Activated CD4-positive, CD25-positive, alpha-beta regulatory T cell (primary cell): ENCODE data around the gene CCDC71.

Experiments used
- DNase-seq, 4 experiments: peaks; one replicate each; lab custom pipeline; 2025; lab: John Stamatoyannopoulos, UW

The CCDC71 gene

DNA sequence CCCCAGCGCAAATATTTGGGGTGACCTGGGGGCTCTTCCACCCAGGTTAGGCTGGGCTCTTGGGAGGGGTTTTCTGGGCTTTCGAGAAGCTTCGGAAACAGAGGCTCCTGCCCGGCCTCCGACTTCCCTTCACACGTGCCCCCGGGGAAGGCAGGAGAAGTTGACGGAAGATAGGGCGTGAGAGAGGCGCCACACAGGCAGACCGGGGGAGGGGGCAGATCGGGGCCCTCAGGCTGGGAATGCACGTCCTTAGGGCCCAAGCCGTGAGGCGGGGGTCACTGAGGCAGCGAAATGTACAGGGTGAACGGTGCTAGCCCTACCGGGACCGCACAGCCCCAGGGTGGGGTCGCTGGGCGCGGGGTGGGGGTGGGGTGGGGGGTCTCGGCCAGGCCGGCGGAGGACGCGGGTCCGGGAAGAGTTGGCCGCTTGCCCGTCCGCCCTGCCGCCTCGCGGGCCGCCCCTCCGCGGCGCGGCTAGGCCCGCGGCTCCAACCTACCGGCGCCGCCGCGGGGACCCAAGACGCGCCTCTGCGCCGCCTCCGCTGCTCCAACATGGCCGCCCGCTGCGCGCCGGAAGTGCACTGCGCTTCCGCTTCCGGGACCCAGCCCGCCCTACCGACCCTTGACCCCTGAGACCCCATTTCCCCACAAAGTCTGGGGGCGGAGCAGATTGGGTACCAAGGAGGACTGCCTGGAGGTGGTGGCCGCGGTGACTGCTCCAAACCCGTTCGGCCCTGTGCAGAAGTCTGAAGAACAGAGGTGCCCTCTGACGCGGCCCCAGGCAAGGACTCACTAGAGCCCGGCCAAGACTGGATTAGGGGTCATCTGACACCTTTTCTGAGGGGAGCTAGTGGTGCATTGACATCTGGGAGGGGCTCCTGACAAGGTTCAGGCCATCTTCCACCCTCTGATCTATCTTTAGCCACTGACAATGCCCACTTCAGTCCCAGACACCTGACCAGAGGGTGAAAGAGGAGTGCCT, at the start of gene CCDC71:
CCDC71 (minus strand) TSS at position 561 of the 981 bp plus-strand sequence. CDS start 2,123 bp downstream, outside the sequence.
- DNase-seq = peak; percentile 54 to 61 (median 58)

DNA sequence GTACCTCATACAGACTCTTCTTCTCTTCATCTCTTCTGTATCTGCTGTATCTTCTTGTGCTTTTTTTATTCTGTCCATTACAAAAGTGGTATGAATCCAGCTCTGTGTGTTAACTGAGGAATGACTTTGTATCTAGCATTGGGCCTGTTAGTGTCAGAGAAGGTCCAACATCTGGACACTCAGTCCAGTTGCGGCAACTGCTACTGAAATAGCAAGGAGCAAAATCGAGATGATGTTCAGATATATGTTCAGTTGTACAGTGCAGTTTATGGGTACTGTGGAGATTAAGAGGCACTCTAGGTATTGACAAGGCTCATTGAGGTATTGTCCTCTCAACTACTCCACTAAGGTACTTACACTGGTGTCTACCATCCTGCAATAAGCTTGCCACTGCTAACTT, 47.9 kb upstream of the CCDC71 start:
- DNase-seq = no peak

DNA sequence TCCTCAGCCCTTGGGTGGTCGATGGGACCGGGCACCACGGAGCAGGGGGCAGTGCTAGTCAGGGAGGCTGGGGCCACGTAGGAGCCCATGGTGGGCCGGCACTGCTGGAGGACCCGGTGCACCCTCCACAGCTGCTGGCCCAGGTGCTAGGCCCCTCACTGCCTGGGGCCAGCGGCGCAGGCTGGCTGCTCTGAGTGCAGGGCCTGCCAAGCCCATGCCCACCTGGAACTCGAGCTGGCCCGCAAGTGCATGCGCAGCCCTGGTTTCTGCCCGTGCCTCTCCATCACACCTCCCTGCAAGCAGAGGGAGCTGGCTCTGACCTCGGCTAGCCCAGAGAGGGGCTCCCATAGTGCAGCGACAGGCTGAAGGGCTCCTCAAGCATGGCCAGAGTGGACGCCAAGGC, 47.4 kb upstream of the CCDC71 start:
- DNase-seq = no peak

DNA sequence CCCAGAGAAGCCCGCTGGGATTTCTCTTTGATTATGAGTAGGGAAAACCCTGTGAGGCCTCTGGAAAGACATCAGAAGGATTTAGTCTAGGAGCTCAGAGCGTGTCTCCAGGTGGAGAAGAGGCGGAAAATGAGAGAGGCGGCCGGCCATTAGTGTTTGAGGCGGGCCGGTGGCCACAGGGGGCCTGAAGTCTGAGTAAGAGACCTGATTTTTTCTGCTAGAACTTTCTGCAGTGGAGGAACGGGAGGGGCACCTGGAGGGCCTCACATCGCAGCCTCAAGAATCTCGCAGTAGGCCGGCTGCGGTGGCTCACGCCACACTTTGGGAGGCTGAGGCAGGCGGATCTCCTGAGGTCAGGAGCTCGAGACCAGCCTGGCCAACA, 33.8 kb upstream of the CCDC71 start:
- no peak for DNase-seq

DNA sequence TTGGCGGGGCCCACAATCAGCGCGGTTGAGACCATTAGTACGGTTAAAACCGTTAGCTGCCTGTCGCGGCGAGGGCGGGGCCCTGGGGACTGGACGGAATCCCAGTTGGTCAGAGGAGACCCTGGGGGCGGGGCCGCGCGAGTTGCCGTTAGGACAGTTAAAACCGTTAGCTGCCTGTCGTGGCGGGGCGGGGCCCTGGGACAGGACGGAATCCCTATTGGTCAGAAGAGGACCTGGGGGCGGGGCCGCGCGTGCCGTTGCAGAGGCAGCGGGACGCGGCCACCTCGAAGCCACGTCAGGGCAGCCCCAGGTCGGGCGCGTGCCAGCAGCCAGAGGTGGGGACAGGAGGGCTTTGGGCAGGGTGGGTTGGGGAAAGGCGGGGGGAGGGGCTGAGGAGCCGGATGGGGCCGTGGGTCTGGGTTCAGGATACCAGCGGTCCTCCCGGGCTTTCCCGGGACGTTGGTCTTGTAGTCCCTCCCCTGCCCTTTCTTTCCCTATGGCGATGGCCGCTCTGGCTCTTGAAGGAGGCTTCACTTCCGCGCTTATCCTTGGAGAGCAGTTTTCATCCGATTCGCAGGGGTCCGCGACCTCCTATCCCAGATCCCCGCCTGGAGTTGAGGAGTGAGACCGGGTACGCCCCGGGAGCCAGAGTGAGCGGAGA, 33.2 kb upstream of the CCDC71 start:
- DNase-seq = no peak

DNA sequence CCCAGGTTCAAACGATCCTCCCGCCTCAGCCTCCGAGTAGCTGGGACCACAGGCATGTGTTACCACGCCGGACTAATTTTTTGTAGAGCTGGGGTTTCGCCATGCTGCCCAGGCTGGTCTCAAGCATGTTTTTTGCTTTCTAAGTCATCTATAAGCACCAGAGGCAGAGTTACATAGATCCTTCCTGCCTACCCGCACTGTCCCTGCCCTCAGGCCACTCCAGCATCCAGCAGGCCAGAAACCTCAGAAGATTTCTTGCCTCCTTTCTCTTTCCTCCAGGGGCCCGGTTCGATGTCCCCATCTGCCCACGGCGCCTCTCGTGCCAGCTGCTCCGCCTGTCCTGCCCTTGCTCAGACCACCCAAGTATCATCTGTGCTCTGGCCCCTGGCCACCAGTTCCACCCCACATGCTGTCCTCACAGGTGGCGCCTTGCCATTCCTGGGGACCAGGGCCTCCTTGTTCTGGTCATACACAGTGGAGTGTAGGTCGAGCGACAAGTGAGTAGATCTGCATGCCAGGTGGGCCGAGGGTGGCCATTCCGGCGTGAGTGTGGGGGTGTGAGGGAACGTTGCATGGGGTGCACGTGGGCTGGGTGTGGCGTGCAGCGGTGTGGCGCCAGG, 32.6 kb upstream of the CCDC71 start:
- DNase-seq = no peak

DNA sequence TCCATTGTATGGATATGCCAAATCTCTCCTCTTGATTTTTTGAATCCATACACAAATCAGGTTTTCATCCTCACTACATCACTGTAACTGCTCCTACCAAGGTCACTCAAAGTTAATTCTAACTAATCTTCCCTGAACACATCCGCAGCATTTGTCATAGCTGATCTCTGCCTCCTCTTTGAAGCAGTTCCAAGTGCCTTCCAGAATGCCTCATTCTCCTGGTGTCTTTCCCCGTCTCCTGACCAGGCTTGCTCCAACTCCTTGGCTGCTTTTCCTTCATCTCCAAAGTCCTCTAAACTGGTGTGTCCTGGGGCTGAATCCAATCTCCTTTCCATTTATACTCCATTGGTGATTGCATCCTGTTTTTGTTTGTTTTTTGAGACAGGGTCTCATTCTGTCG, 32.0 kb upstream of the CCDC71 start:
- no peak for DNase-seq

DNA sequence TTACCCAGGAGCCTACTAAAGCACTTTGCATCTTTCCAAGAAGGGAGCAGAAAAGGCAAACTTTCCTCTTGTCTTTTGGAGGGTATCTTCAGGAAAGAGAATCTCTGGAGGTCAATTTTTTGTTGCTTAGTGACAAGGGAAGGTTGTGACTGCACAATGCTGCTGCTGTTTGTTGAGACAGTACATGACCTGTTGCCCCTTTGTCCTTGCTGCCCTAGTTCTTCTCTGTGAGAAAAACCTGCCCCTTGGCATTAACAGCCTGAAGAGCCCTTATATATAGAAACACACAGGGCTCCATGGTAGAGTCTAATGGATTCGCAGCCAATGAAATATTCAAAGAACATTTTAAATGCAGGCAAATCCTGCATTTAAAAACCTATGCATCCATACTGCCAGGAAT, 25.6 kb upstream of the CCDC71 start:
- no peak for DNase-seq

DNA sequence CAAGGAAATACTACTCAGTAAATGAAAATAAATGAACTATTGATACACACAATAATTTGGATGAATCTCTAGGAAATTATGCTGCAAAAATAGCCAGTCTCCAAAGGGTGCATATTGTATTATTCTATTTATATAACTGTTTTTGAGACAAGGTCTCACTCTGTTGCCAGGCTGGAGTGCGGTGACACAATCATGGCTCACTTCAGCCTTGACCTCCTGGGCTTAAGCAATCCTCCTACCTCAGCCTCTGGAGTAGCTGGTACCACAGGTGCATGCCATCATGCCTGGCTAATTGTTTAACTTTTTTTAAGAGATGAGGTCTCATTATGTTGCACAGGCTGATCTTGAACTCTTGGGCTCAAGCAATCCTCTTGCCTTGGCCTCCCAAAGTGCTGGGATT, 17.7 kb upstream of the CCDC71 start:
- DNase-seq = no peak

DNA sequence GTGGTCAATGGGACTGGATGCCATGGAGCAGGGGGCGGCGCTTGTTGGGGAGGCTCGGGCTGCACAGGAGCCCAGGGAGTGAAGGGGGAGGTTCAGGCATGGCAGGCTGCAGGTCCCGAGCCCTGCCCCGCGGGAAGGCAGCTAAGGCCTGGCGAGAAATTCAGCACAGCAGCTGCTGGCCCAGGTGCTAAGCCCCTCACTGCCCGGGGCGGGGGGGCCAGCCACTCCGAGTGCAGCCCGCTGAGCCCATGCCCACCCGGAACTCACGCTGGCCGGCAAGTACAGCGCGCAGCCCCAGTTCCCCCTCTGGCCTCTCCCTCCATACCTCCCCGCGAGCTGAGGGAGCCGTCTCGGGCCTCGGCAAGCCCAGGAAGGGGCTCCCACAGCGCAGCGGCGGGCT, 16.6 kb upstream of the CCDC71 start:
- DNase-seq = no peak

DNA sequence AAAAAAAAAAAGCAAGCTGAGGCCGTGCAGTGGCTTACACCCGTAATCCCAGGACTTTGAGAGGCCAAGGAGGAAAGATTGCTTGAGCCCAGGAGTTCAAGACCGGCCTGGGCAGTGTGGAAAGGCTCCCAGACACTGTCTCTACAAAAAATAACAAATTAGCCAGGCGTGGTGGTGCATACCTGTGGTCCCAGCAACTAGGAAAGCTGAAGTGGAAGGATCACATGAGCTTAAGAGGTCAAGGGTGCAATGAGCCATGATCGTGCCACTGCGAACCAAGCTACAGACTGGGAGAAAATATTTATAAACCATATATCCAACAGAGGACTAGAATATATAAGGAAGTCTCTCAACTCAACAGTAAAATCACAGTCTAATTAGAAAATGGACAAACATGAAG, 15.2 kb upstream of the CCDC71 start:
- DNase-seq = no peak

DNA sequence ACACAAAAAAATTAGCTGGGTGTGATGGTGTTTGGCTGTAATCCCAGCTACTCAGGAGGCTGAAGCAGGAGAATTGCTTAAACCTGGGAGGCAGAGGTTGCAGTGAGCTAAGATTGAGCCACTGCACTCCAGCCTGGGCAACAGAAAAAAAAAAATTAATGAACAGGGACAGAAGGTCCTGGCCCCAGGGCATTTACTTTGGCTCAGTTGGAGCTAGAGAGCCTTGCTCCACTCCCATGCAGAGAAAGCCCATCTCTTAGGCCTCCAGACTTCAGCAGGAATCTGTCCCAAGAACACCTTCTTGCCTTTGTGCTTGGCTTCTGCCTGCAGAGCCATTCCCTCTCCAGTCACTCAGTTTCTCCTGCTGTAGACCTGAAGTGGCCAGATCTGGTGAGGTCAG, 14.0 kb upstream of the CCDC71 start:
- no peak for DNase-seq

DNA sequence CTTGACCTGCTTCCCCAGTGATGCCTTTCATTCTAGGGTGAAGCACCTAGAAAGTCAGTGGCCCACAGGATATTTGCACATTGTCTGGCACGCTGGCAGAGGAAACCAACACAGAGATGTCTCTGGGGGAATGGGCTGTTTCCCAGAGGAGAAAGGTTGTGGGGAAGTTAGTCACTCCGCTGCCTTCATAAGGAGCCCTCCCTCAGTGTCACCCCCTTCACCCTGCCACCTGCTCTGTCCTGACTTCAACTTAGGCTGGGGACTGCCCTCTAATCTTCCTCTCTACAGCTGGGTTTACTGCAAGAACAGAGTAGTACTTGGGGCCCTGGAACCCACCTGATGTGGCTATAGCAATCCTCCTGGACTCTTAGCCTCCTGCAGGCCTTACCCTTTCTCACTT, 10.9 kb upstream of the CCDC71 start:
- DNase-seq = no peak

DNA sequence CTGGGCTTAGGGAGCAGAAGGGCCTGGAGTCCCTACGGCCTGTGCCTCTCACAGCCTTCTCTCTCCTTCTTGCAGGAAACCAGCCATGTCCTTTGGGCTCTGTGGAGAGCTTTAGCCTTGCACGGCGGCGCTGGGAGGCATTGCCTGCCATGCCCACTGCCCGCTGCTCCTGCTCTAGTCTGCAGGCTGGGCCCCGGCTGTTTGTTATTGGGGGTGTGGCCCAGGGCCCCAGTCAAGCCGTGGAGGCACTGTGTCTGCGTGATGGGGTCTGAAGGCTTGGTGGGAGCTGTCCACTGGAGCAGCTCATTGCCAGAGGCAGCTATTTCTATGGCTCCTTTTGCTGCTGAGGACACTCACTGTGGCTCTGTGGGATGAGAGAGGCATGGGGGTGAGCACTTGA, 9.4 kb upstream of the CCDC71 start:
- no peak for DNase-seq

DNA sequence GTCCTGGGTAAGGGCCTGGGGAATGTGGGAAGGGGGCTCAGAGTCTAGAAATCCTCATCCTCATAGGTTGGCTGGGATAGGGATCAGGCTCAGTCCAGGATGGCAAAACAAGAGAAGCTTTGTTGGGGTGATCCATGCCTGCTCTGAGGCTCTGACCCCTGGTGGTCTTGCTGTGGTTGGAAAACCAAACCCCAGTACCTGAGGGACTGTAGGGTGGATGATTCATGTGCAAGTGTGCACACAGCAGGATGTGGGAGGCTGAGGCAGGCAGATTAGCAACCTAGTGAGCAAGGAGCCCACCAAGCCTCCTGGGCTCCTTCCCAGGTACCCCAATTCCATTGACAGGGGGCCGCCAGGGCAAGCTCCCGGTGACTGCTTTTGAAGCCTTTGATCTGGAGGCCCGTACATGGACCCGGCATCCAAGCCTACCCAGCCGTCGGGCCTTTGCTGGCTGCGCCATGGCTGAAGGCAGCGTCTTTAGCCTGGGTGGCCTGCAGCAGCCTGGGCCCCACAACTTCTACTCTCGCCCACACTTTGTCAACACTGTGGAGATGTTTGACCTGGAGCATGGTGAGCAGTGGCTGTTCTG, 8.4 kb upstream of the CCDC71 start:
- DNase-seq = no peak

DNA sequence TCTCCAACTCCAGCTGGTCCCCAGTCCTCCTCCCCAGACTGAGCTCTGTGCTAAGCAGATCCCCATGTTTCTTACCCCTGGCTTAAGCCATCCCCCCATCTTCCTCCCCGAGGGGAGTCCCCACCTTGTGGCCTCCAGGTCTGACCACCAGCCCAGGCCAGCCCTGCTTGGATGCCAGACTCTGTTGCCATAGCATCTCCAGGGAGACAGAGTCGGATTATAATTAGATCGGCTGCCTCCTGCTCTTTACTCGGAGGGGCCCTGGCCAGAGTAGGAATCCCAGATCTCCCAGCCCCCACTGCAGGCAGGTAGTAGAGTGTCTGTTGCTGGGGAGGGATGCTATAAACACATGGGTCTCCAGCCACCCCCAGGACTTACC, 7.7 kb upstream of the CCDC71 start:
- no peak for DNase-seq

DNA sequence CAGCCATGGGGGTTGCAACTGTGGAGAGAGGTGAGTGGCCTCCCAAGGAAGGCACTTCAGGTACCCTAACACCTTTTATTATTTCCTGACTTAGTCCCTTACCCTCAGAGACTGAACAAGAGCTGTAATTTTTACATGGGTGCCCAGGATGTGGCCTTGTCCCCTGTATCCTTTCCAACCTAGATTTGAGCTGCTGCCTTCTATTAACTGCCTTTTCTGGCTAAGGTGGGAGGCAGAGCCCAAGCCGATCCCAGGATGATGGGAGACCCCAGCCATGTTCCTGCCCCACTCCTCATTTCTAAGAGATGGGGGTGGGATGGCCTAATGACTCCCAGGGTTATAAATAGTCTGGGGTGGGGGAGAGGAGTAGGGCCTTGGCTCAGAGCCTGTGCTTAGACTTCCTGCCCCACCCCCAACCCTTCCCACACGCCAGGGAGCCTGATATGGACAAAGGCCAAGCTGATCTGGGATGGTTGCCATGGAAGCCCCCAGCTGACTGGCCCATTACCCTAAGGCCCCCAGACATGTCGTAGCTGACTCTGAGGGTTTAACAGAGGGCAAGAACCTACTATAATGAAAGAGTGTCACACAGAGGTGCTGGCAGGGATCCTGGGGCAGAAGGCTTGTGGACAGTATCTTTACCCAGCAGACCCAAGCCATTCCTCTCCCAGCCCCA, 7.1 kb upstream of the CCDC71 start:
- DNase-seq = no peak

DNA sequence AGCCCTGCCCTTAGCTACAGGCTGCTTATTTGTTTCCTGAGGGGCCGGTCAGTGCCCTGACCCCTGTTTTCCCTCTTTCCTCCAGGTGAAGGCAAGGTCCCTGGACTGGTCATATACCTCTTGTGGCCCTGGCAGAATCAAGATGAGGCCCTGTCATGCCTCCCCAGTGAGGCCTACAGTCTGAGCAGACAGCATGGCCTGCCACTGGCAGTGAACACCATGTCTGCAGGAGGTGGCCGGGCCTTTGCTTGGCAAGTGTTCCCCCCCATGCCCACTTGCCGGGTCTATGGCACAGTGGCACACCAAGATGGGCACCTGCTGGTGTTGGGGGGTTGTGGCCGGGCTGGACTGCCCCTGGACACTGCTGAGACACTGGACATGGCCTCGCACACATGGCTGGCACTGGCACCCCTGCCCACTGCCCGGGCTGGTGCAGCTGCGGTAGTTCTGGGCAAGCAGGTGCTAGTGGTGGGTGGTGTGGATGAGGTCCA, 6.5 kb upstream of the CCDC71 start:
- no peak for DNase-seq

DNA sequence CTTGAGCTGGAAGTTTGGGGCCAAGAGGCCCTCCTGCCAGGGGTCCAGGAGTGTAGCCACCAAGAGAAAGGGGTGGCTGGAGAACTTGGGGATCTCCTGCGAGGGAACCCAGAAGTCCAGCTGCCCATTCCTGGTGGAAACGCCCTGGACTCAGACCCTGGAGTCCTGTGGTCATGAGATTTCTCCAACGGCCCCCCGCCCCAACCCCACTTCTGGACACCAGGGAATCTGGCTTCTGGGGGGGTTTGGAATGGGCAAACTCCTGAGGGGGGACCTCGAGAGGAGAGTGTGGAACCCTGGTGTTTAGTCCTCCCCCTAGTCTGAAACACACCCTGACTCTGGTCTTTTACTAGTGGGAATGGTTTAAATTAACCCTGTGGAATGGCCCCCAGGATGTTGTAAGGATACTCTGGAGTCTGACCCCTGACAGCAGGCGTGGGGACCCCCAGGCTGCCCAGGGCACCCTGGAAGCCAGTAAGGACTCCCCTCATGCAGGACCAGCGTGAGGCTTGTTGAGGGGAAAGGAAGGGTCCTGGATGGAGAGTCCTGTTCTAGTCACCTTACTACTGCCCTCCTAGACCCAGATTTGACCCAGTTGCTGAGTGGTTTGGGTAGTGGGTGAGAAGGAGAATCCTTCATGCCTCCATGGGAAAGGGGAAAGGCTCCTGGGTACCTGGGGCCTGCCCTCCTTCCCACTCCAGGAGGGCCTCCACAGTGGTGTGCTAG, 5.8 kb upstream of the CCDC71 start:
- DNase-seq = no peak

DNA sequence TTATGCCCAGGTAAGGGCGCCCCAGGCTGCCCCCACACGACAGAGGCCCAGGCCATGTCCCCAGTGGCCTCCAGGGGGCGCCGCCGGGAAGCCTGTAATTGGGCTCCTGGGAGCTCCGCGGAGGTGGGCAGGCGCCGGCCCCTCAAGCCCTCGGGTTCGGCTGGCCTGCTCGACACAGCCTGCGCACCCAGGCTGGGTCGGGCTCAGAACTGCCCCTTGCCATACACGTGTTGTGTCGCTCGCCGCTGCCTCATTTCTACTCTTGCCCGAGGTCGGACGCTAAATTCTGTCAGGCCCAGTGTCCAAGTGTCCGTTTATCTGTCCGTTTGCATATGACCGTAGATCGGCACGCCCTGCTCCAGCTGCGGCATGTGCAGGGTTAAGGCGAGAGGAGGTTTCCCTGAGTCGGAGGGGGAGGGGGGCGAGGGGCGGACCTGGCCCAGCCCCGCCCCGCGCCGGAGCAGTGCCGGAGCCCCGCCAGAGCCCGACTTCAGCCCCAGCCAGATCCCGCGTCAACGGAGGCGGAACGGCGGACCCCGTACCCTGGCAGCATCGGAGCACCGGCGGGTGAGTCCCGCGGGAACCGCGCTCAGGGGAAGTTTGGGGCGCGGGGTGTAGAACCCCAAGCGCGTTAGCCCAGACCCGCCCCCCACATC, 5.1 kb upstream of the CCDC71 start, which contains the start of gene KLHDC8B:
KLHDC8B (plus strand) TSS at position 480 of the 656 bp plus-strand sequence. CDS start 1,172 bp downstream, outside the sequence.
- DNase-seq = peak; percentile 65 to 80 (median 70)
